Gastrocnemius medialis (tissue), 4 donors: Measurements from ENCODE around the gene HSD17B4. TPM values are rescaled to one million over a fixed set of nuclear protein-coding genes. Genes with fewer than 3 reads are reported as not detected.

Source experiments
- ATAC-seq, 2 donors: fragments of 150-250 bp; one replicate each; pipeline ENCODE4 v1.9.1; 2016
- DNase-seq, 2 donors: peaks; one replicate each; pipeline ENCODE4 v3.0.0-alpha.2; 2019
- H3K27ac ChIP-seq, 4 donors: fragments of 200-600 bp; sonication (generic); 1 replicate in 1 of 4; 2 replicates in 3 of 4; pipeline ENCODE4 v1.5.1; 2016 to 2018; ENCODE audit warnings: mild to moderate bottlenecking in 2 of 4, moderate library complexity in 1 of 4
- H3K27me3 ChIP-seq, 3 donors: fragments of 200-600 bp; sonication (generic) in 2 of 3; 1 replicate in 1 of 3; 2 replicates in 2 of 3; pipeline versions ENCODE4 v1.5.1 to v1.6.0; 2016 to 2019; ENCODE audit warnings: mild to moderate bottlenecking in 1 of 3, moderate library complexity in 1 of 3
- H3K36me3 ChIP-seq, 2 donors: fragments of 200-600 bp; sonication (generic) in 1 of 2; one replicate each; pipeline ENCODE4 v1.5.1; 2017 to 2018
- H3K4me1 ChIP-seq, 2 donors: fragments of 200-600 bp; sonication (generic) in 1 of 2; one replicate each; pipeline ENCODE4 v1.5.1; 2016 to 2017; ENCODE audit warnings: mild to moderate bottlenecking in 2 of 2
- H3K4me3 ChIP-seq, 4 donors: fragments of 200-600 bp; sonication (generic) in 3 of 4; 1 replicate in 1 of 4; 2 replicates in 3 of 4; pipeline ENCODE4 v1.5.1; 2016 to 2019; ENCODE audit warnings: mild to moderate bottlenecking in 2 of 4
- H3K9me3 ChIP-seq, 3 donors: fragments of 200-600 bp; sonication (generic) in 2 of 3; 1 replicate in 1 of 3; 2 replicates in 2 of 3; pipeline ENCODE4 v1.5.1; 2016 to 2019
- CTCF ChIP-seq, 5 experiments: fragments of 450-650 bp in 3 of 5; fragments of 200-600 bp in 2 of 5; sonication (generic) in 2 of 5; IDR thresholded peaks in 4 of 5; conservative IDR thresholded peaks in 1 of 5; 1 replicate in 4 of 5; 2 replicates in 1 of 5; pipeline ENCODE4 v1.5.1; 2016 to 2019; ENCODE audit warnings: antibody characterized with exemption in 5 of 5, mild to moderate bottlenecking in 3 of 5, moderate library complexity in 3 of 5
- POLR2A ChIP-seq, 2 donors: fragments of 450-650 bp; IDR thresholded peaks; one replicate each; pipeline ENCODE4 v1.6.1; 2017; ENCODE audit warnings: antibody characterized with exemption in 2 of 2, mild to moderate bottlenecking in 2 of 2, moderate library complexity in 2 of 2
- in situ Hi-C, 4 donors: fragments of 200-750 bp; cut with MboI; loops; one replicate each; pipeline versions ENCODE4 v1.15.0 to v1.8.0; 2017; ENCODE audit warnings: low sequenced_read_pairs in 4 of 4
- intact Hi-C: fragments of 100-400 bp; cut with DNase I; formaldehyde crosslinking; loops from one replicate; pipeline ENCODE4 v1.15.1; 2023; ENCODE audit warnings: low total_unique reads
- total RNA-seq, 4 donors: library from RNA; depleted of rRNA; stranded (reverse); fragments of >200 nt; gene quantifications; one replicate each; pipeline versions ENCODE4 v1.1.0 to v1.2.3, GENCODE V29; 2016

The HSD17B4 gene
- total RNA-seq, 4 donors from 2014 or later: 60.9 to 200 (median 83.1) TPM

- ATAC-seq (no peak), DNase-seq (no peak)
- Histone ChIP-seq H3K27ac (no peak overlapping the region), H3K9me3 (no peaks in the 10 kb centered on the region), H3K4me1 (no peaks in the 10 kb centered on the region), H3K4me3 (no peak overlapping the region), H3K36me3 (no peaks in the 10 kb centered on the region), H3K27me3 (no peaks in the 10 kb centered on the region)
- no peak for TF ChIP-seq POLR2A (IDR thresholded peaks at IDR 0.05)
- no peak for TF ChIP-seq CTCF (IDR thresholded peaks at IDR 0.05 in 4 of 5, conservative IDR thresholded peaks at IDR 0.05 in 1 of 5)
- in situ Hi-C loops (no loop called here), intact Hi-C loops (no loop called here)
These were observed 126.6 kb downstream of the HSD17B4 start for GRCh38 chr5:119578937-119579336.

- in situ Hi-C loops: no loop called here
- intact Hi-C loops: no loop called here
- DNase-seq: no peak
- Histone ChIP-seq H3K4me3 (no peak overlapping the region), H3K27me3 (no peaks in the 10 kb centered on the region), H3K9me3 (no peaks in the 10 kb centered on the region), H3K36me3 (no peaks in the 10 kb centered on the region), H3K27ac (no peak overlapping the region), H3K4me1 (no peaks in the 10 kb centered on the region)
- no peak for ATAC-seq
- TF ChIP-seq CTCF (IDR thresholded peaks at IDR 0.05 in 4 of 5, conservative IDR thresholded peaks at IDR 0.05 in 1 of 5): no peak
- TF ChIP-seq POLR2A (IDR thresholded peaks at IDR 0.05): no peak
These were observed 130.7 kb downstream of the HSD17B4 start for GRCh38 chr5:119582987-119583386.

- Histone ChIP-seq H3K4me1 (no peaks in the 10 kb centered on the region), H3K4me3 (no peak overlapping the region), H3K9me3 (no peaks in the 10 kb centered on the region), H3K27me3 (no peaks in the 10 kb centered on the region), H3K36me3 (no peaks in the 10 kb centered on the region), H3K27ac (no peak overlapping the region)
- TF ChIP-seq POLR2A (IDR thresholded peaks at IDR 0.05) (no peak), CTCF (IDR thresholded peaks at IDR 0.05 in 4 of 5, conservative IDR thresholded peaks at IDR 0.05 in 1 of 5) (no peak)
- DNase-seq: no peak
- no peak for ATAC-seq
- intact Hi-C loops: no loop called here
- in situ Hi-C loops: no loop called here
These were observed 131.4 kb downstream of the HSD17B4 start for GRCh38 chr5:119583684-119584083.

Other genes with a start within 250 kb of the HSD17B4 start
- 1 to 10 TPM in 3 of 4 donors, under 1 TPM in 1; 0.20 to 5.8 (median 2.0) TPM for gene TNFAIP8, start 96.5 kb upstream of the HSD17B4 start, total RNA-seq
- not detected for gene FAM170A, start 177.1 kb downstream of the HSD17B4 start, total RNA-seq